CD4-positive, alpha-beta T cell treated with Interleukin-4 for 1 hour (primary cell): Measurements from ENCODE around the gene CDK13.

Source experiments
- DNase-seq, 2 donors: peaks; one replicate each; pipeline ENCODE4 v3.0.0-alpha.2; 2020 to 2022

Gene CDK13

GRCh38 chr7:40015790-40016296 is 65.8 kb downstream of the CDK13 start:
- no peak for DNase-seq

- DNase-seq: no peak
These were observed 69.5 kb downstream of the CDK13 start for GRCh38 chr7:40019558-40019957.

DNA sequence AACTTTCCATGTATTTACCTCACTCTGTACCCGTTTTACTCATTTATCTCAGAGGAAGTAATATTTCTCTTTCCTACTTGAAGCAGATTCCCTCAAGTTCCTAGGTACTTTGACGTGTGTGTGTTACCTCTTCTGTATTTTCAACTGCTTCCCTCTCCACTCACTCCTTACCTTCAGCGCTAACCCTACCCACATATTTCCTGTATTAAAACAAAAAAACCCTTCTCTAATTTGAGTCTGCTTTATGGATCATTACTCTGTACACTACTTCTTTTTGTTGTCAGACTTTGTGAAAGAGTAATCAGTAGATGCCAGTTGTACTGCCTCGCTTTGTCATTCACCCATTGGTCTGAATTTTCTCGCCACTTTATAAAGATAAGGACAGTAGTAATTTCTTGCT is 74.0 kb downstream of the CDK13 start:
- no peak for DNase-seq

GRCh38 chr7:40024841-40025240 is 74.8 kb downstream of the CDK13 start:
- DNase-seq: no peak

GRCh38 chr7:40027545-40027944 is 77.5 kb downstream of the CDK13 start:
- DNase-seq: no peak

- no peak for DNase-seq
These were observed 83.8 kb downstream of the CDK13 start for GRCh38 chr7:40033826-40034225.

- no peak for DNase-seq
These were observed 91.4 kb downstream of the CDK13 start for GRCh38 chr7:40041456-40041855.

GRCh38 chr7:40043164-40043563 is 93.1 kb downstream of the CDK13 start:
- no peak for DNase-seq

- no peak for DNase-seq
These were observed 97.6 kb downstream of the CDK13 start for GRCh38 chr7:40047661-40048060.

DNA sequence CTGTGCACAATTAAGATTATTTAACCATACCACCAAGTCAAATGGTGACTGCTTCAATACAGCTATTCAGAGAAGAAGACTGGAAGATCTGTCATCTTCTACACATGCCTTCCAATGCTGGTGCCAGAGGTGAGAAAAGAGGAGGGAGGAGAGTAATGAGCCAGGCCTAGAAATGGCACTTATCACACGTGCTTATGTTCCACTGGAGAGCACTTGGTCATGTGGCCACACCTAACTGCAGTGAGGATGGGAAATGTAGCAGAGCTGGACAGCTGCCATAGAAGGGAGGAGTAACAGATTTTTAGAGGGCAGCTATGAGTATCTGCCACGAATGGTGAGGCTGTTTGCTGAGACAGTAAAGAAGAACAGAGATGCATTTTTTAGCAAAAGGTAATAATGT is 107.2 kb downstream of the CDK13 start:
- no peak for DNase-seq

DNA sequence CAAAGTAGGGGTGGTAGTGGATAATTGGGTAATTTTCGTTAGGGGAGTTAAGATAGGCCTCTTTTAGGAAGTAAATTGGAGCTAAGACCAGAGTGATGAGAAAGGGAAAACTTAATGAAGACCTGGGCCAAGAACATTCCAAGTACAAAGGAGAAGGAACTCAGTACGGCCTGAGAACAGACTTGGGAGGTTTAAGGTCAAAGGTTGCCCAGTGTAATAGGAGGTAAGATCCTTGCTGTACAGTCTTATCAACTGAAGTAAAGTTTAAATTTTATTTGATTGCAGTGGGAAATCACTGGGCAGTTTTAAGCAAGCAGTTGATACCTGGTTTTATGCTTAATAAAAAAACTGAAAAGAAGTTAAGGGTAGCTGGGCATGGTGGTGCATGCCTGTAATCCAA is 108.0 kb downstream of the CDK13 start:
- no peak for DNase-seq

GRCh38 chr7:40058636-40059035 is 108.6 kb downstream of the CDK13 start:
- DNase-seq: no peak

- DNase-seq: no peak
These were observed 109.0 kb downstream of the CDK13 start for GRCh38 chr7:40059057-40059456.

GRCh38 chr7:40072268-40072667 is 122.2 kb downstream of the CDK13 start:
- DNase-seq: no peak

DNA sequence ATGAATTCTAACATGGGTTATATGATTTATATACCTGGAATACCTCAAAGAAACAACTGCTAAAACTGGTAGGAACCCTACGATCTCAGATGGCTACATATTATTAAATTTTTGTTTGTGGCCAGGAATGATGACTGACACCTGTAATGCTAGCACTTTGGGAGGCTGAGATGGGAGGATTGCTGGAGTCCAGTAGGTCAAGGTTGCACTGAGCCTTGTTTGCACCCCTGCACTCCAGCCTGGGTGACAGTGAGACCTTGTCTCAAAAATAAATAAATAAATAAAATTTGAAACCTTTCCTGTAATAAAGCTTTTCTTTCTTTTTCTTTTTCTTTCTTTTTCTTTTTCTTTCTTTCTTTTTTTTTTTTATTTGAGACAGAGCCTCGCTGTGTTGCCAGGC is 123.2 kb downstream of the CDK13 start:
- DNase-seq: no peak

GRCh38 chr7:40077849-40078248 is 127.8 kb downstream of the CDK13 start:
- DNase-seq: no peak

- DNase-seq: no peak
These were observed 142.1 kb downstream of the CDK13 start for GRCh38 chr7:40092182-40092581.

GRCh38 chr7:40093631-40094350 is 143.7 kb downstream of the CDK13 start:
- no peak for DNase-seq

- DNase-seq: no peak
These were observed 145.2 kb downstream of the CDK13 start for GRCh38 chr7:40095230-40095629.

DNA sequence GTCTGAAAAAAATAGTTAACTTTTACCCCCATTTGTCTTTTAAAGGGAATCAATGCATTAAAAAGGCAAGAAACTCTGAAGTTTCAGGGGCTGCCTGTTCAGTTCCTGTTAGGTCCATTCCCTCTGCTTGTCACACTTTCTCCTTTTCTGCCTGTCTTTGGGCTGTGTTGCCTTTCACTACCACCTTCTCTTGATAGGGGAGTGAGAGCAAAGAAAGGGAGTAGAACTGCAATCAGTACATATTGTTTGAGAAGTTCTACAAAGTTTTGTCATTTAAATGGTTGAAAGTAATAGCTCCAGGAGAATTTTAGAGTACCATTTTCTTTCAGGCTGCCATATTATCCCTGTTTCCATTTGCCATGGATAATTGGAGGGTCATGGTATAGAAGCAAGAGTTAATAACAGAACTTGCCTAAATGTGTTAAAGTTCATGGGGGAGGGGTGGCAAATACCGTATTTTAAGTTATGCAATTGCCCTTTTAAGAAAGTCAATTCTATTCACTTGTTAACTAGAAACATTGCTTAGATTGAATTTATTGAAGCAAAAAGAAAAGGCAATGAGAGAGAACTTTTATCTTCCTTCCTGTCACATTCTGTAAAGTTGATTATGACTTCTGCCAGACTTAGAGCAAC is 145.8 kb downstream of the CDK13 start:
- no peak for DNase-seq

DNA sequence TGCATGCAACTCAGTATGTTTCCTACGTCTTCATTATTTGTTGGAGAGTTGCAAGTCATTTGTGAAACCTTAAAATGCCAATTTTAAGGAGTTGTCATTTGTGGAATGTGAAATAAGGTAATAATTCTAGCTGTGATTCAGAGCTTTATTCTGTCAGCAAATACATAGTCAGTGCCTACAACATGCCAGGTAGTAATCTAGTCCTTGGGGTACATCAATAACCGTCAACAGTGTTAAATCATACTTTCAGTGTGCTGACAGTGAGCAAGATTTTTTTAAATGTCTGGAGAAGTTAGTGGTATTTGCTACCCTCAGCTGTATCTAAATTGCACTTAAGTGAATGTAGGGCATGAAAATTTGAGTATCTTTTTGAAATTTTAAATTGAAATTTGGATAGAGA is 147.7 kb downstream of the CDK13 start:
- DNase-seq: no peak

DNA sequence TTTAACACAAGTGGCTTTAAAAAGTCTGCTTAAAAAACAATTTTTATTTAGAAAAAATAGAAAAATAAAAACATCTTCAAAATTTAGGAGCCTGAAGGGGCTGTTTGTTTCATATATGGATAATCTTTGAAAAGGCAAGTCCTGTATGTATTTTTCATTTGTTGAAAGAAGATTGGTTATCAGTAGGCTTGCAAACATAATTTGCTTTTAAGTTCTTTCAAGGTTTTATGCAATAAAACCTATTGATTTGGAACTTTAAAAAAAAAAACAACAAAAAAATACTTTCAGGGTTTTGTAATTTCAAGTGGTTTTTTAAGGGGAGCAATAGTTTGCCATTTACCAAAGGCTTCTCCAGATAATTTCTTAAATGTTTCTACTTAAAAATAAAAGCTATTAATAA is 148.8 kb downstream of the CDK13 start:
- no peak for DNase-seq

DNA sequence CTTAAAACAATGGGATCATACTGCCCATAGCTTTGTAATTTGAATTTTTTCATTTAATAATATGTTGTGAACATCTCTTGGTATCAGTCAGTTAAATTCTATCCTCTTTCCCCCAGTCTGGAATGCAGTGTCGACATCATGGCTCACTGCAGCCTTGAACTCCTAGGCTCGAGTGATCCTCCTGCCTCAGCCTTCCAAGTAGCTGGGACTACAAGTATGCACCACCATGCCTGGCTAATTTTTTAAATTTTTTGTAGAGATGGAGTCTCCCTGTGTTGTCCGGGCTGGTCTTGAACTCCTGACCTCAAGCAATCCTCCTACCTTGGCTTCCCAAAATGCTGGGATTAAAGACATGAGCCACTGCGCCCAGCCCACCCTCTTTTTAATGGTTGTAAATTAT is 149.8 kb downstream of the CDK13 start:
- no peak for DNase-seq

GRCh38 chr7:40101201-40101600 is 151.1 kb downstream of the CDK13 start:
- DNase-seq: no peak

DNA sequence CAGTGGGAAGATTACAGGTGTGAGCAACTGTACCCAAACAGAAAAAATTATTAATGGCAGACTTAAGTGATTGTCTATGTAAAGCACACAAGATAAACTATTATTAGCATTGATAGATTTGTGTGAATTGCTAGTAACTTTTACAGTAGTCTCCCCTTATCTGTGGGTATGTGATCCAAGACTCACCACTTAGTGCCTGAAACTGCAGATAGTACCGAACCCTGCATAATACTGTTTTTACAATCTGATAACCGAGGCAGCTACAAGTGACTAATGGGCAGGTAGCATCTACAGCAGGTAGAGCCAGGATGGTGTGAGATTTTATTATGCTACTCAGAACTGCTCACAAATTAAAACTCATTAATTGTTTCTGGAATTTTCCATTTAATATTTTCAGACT is 152.8 kb downstream of the CDK13 start:
- DNase-seq: no peak
